H9 (cell line): ENCODE results near the gene FHIT. TPM values are rescaled to one million over a fixed set of nuclear protein-coding genes. Genes with fewer than 3 reads are reported as not detected.

Experiments used
- DNase-seq: peaks from one replicate; pipeline ENCODE4 v3.0.0-alpha.2; 2017
- H2AFZ ChIP-seq: one replicate; pipeline ENCODE4 v1.6.1; 2013; ENCODE audit warnings: mild to moderate bottlenecking, low read length, control low read depth, moderate library complexity
- H2AK5ac ChIP-seq: 2 replicates; pipeline ENCODE4 v1.6.1; 2013; ENCODE audit warnings: low read length, control low read depth, mixed read lengths; ENCODE audit not compliant: insufficient read length
- H2BK120ac ChIP-seq: one replicate; pipeline ENCODE4 v1.6.1; 2013; ENCODE audit warnings: low read depth, mild to moderate bottlenecking, low read length, control low read depth, inconsistent platforms; ENCODE audit not compliant: poor library complexity, severe bottlenecking
- H2BK12ac ChIP-seq: 2 replicates; pipeline ENCODE4 v1.6.1; 2013; ENCODE audit warnings: low read length, control low read depth, mixed read lengths, low read depth; ENCODE audit not compliant: insufficient read length
- H2BK15ac ChIP-seq: 2 replicates; pipeline ENCODE4 v1.6.1; 2013; ENCODE audit warnings: low read depth, low read length, control low read depth
- H2BK20ac ChIP-seq: one replicate; pipeline ENCODE4 v1.6.1; 2013; ENCODE audit warnings: low read depth, mild to moderate bottlenecking, low read length, control low read depth, inconsistent platforms; ENCODE audit not compliant: poor library complexity, severe bottlenecking
- H2BK5ac ChIP-seq: 2 replicates; pipeline ENCODE4 v1.6.1; 2013; ENCODE audit warnings: low read length, control low read depth, mixed read lengths; ENCODE audit not compliant: insufficient read length
- H3K14ac ChIP-seq: 2 replicates; pipeline ENCODE4 v1.6.1; 2013; ENCODE audit warnings: low read length, control low read depth; ENCODE audit not compliant: insufficient read depth
- H3K18ac ChIP-seq: 2 replicates; pipeline ENCODE4 v1.6.1; 2013; ENCODE audit warnings: low read depth, mild to moderate bottlenecking, mixed read lengths, low read length, control low read depth; ENCODE audit not compliant: insufficient read length
- H3K23ac ChIP-seq: 2 replicates; pipeline ENCODE4 v1.6.1; 2013; ENCODE audit warnings: low read length, control low read depth, mixed read lengths, low read depth; ENCODE audit not compliant: insufficient read length
- H3K23me2 ChIP-seq: 2 replicates; pipeline ENCODE4 v1.6.1; 2013; ENCODE audit warnings: low read depth, mild to moderate bottlenecking, mixed read lengths, low read length, control low read depth; ENCODE audit not compliant: insufficient read length, poor library complexity, severe bottlenecking
- H3K27ac ChIP-seq: 2 replicates; pipeline ENCODE4 v1.5.1; 2013; ENCODE audit warnings: low read length, control low read depth, mixed read lengths, low read depth; ENCODE audit not compliant: insufficient read length
- H3K27me3 ChIP-seq: 2 replicates; pipeline ENCODE4 v1.6.1; 2013; ENCODE audit warnings: low read length, control low read depth, inconsistent platforms; ENCODE audit not compliant: insufficient read depth
- H3K4ac ChIP-seq: 2 replicates; pipeline ENCODE4 v1.6.1; 2013; ENCODE audit warnings: low read depth, mild to moderate bottlenecking, control low read depth, inconsistent platforms, low read length, moderate library complexity
- H3K4me1 ChIP-seq: 2 replicates; pipeline ENCODE4 v1.6.1; 2013; ENCODE audit warnings: low read length, control low read depth, inconsistent platforms; ENCODE audit not compliant: insufficient read depth
- H3K4me2 ChIP-seq: 2 replicates; pipeline ENCODE4 v1.6.1; 2013; ENCODE audit warnings: low read length, control low read depth, mixed read lengths; ENCODE audit not compliant: insufficient read length, insufficient read depth
- H3K56ac ChIP-seq: 2 replicates; pipeline ENCODE4 v1.6.1; 2013; ENCODE audit warnings: low read depth, mild to moderate bottlenecking, mixed read lengths, low read length, control low read depth; ENCODE audit not compliant: insufficient read length
- H3K79me1 ChIP-seq: 2 replicates; pipeline ENCODE4 v1.6.1; 2013; ENCODE audit warnings: low read depth, mild to moderate bottlenecking, moderate library complexity, low read length, control low read depth, inconsistent platforms; ENCODE audit not compliant: insufficient read depth, poor library complexity, severe bottlenecking
- H3K79me2 ChIP-seq: 2 replicates; pipeline ENCODE4 v1.6.1; 2013; ENCODE audit warnings: low read length, control low read depth, inconsistent platforms; ENCODE audit not compliant: insufficient read depth
- H3K9ac ChIP-seq: 2 replicates; pipeline ENCODE4 v1.6.1; 2013; ENCODE audit warnings: low read length, control low read depth, mixed read lengths; ENCODE audit not compliant: insufficient read length; ENCODE audit errors: extremely low read depth
- H3K9me3 ChIP-seq: one replicate; pipeline ENCODE4 v1.6.1; 2013; ENCODE audit warnings: low read depth, low read length, inconsistent platforms; ENCODE audit not compliant: control insufficient read depth
- H3T11ph ChIP-seq: one replicate; pipeline ENCODE4 v1.6.1; 2013; ENCODE audit warnings: mild to moderate bottlenecking, low read length, control low read depth, inconsistent platforms
- H4K20me1 ChIP-seq: one replicate; pipeline ENCODE4 v1.6.1; 2013; ENCODE audit not compliant: control insufficient read depth, insufficient read length, insufficient read depth
- H4K5ac ChIP-seq: 2 replicates; pipeline ENCODE4 v1.6.1; 2013; ENCODE audit warnings: low read depth, mild to moderate bottlenecking, mixed read lengths, low read length, control low read depth; ENCODE audit not compliant: insufficient read length
- H4K8ac ChIP-seq: replicated peaks from 2 replicates; pipeline ENCODE4 v1.6.1; 2013; ENCODE audit warnings: low read length, control low read depth, mixed read lengths, low read depth; ENCODE audit not compliant: insufficient read length
- H4K91ac ChIP-seq: 2 replicates; pipeline ENCODE4 v1.6.1; 2013; ENCODE audit warnings: low read depth, mild to moderate bottlenecking, moderate library complexity, mixed read lengths, low read length, control low read depth; ENCODE audit not compliant: insufficient read length
- H3K27ac Mint-ChIP-seq, 3 experiments: 2 replicates in 2 of 3; 3 replicates in 1 of 3; pipeline ENCODE4 v1.8.0; 2020 to 2021; ENCODE audit warnings: mixed read lengths in 3 of 3, mild to moderate bottlenecking in 1 of 3, moderate library complexity in 1 of 3
- H3K27me3 Mint-ChIP-seq: 2 replicates; pipeline ENCODE4 v1.8.0; 2021; ENCODE audit warnings: low read depth, mild to moderate bottlenecking, moderate library complexity, mixed read lengths
- H3K36me3 Mint-ChIP-seq, 3 experiments: 2 replicates in 2 of 3; 3 replicates in 1 of 3; pipeline ENCODE4 v1.8.0; 2020 to 2021; ENCODE audit warnings: low read depth in 3 of 3, mixed read lengths in 3 of 3; ENCODE audit not compliant: insufficient read depth in 1 of 3
- H3K4me1 Mint-ChIP-seq, 2 experiments: 2 replicates each; pipeline ENCODE4 v1.8.0; 2020; ENCODE audit warnings: mixed read lengths in 2 of 2
- H3K4me3 Mint-ChIP-seq, 2 experiments: 2 replicates in 1 of 2; 3 replicates in 1 of 2; pipeline ENCODE4 v1.8.0; 2020 to 2021; ENCODE audit warnings: mild to moderate bottlenecking in 2 of 2, mixed read lengths in 2 of 2, moderate library complexity in 1 of 2
- H3K9me3 Mint-ChIP-seq, 2 experiments: 2 replicates in 1 of 2; 3 replicates in 1 of 2; pipeline ENCODE4 v1.8.0; 2020; ENCODE audit warnings: mild to moderate bottlenecking in 2 of 2, mixed read lengths in 2 of 2, moderate library complexity in 1 of 2
- CTCF ChIP-seq: fragments of 200-600 bp; sonication (generic); conservative IDR thresholded peaks from 3 replicates; pipeline ENCODE4 v1.8.0; 2021; ENCODE audit warnings: antibody characterized with exemption, mild to moderate bottlenecking
- WGBS: extraction: QIAGEN DNeasy Blood & Tissue Kit; methylation state at CpG from one replicate; pipeline ENCODE4 v1.1.7; 2013; ENCODE audit warnings: missing lambda C conversion rate, low lambda C conversion rate, mixed read lengths; ENCODE audit not compliant: insufficient read length; ENCODE audit errors: extremely low coverage; 5-methylcytosine and 5-hydroxymethylcytosine counted together
- total RNA-seq: library from RNA; stranded (reverse); gene quantifications from 2 replicates; pipeline ENCODE4 v1.2.1, GENCODE V29; 2021

FHIT gene
- total RNA-seq, 1 experiment from 2014 or later: 3.0 TPM

GRCh38 chr3:60313951-60314461 lies 937.2 kb downstream of the FHIT start:
- H3K4ac ChIP-seq: no peak overlapping the region
- H3K9me3 ChIP-seq: no peaks in the 10 kb centered on the region
- H2BK120ac ChIP-seq: no peak overlapping the region
- H3K79me2 ChIP-seq: no peaks in the 10 kb centered on the region
- H2BK15ac ChIP-seq: no peak overlapping the region
- no peak for TF ChIP-seq CTCF
- H2BK5ac ChIP-seq: no peak overlapping the region
- Mint-ChIP-seq H3K36me3 (no peaks in the 10 kb centered on the region), H3K4me1 (peaks cover 12% of the 10 kb centered on the region in 2 experiments), H3K4me3 (no peak overlapping the region), H3K27me3 (no peaks in the 10 kb centered on the region), H3K27ac (no peak overlapping the region), H3K9me3 (no peaks in the 10 kb centered on the region)
- H3K27me3 ChIP-seq: no peaks in the 10 kb centered on the region
- no peaks in the 10 kb centered on the region for H4K20me1 ChIP-seq
- no peak overlapping the region for H3K14ac ChIP-seq
- H3K23me2 ChIP-seq: no peaks in the 10 kb centered on the region
- peaks cover 2% of the 10 kb centered on the region; the same call in 1 of the 2 replicates for H3K4me1 ChIP-seq
- no peak overlapping the region for H2AK5ac ChIP-seq
- no peak overlapping the region for H3K9ac ChIP-seq
- H3K27ac ChIP-seq: no peak overlapping the region
- no peak overlapping the region for H2BK12ac ChIP-seq
- H4K5ac ChIP-seq: no peak overlapping the region
- H3K79me1 ChIP-seq: no peaks in the 10 kb centered on the region
- no peak for DNase-seq
- H4K8ac ChIP-seq: no peak overlapping the region
- no peak overlapping the region for H4K91ac ChIP-seq
- no CpG with 5 or more reads among the region's 6 CpGs for WGBS
- no peak overlapping the region for H3K4me2 ChIP-seq
- no peak overlapping the region for H3T11ph ChIP-seq
- H2AFZ ChIP-seq: no peak overlapping the region
- no peak overlapping the region for H3K18ac ChIP-seq
- no peak overlapping the region for H2BK20ac ChIP-seq
- H3K56ac ChIP-seq: no peak overlapping the region
- H3K23ac ChIP-seq: no peak overlapping the region
